HL-60 (cell line): ENCODE results near the gene ROGDI.

Source experiments
- DNase-seq, 2 experiments: peaks; one replicate each; pipeline ENCODE4 v3.0.0-alpha.2; 2010 to 2020; ENCODE audit warnings: low read depth in 1 of 2, low spot score in 1 of 2
- H3K27ac ChIP-seq: fragments of 250-450 bp; sonication (Bioruptor Pico); replicated peaks from 2 replicates; pipeline ENCODE4 v1.5.1; 2020; ENCODE audit warnings: mild to moderate bottlenecking, moderate library complexity
- H3K27me3 ChIP-seq: fragments of 250-450 bp; sonication (Bioruptor Pico); 2 replicates; pipeline ENCODE4 v1.5.1; 2021; ENCODE audit warnings: mild to moderate bottlenecking, moderate library complexity; ENCODE audit not compliant: insufficient read depth, poor library complexity, severe bottlenecking
- H3K4me3 ChIP-seq: replicated peaks from 2 replicates; pipeline ENCODE4 v1.5.1; 2011; ENCODE audit warnings: mild to moderate bottlenecking, control low read depth, low read length; ENCODE audit not compliant: insufficient read depth
- CTCF ChIP-seq: IDR thresholded peaks from one replicate; pipeline ENCODE4 v1.5.1; 2011; ENCODE audit warnings: low read length, control low read depth, inconsistent platforms; ENCODE audit not compliant: insufficient read depth
- GABPA ChIP-seq: IDR thresholded peaks from 2 replicates; pipeline ENCODE4 v1.6.1; 2012; ENCODE audit warnings: low read depth
- POLR2AphosphoS5 ChIP-seq: IDR thresholded peaks from 2 replicates; pipeline ENCODE4 v1.6.1; 2012; ENCODE audit warnings: low read depth
- REST ChIP-seq: IDR thresholded peaks from 2 replicates; pipeline ENCODE4 v1.6.1; 2012; ENCODE audit warnings: low read depth; ENCODE audit not compliant: insufficient replicate concordance
- SPI1 ChIP-seq: IDR thresholded peaks from 2 replicates; pipeline ENCODE4 v1.6.1; 2012; ENCODE audit warnings: low read depth, mild to moderate bottlenecking, borderline replicate concordance

ROGDI gene

GRCh38 chr16:4846901-4847773, 44.7 kb upstream of the ROGDI start, which contains the start of the genes GLYR1 and UBN1:
GLYR1 (minus strand) TSS chr16:4847288; CDS start chr16:4847265, 23 bp downstream.
UBN1 (plus strand) TSS chr16:4847481; CDS start chr16:4852918, 5,437 bp downstream.
- Histone ChIP-seq H3K4me3 (peak within 1 kb of the TSS; percentile 66), H3K27ac (peak within 1 kb of the TSS; percentile 97), H3K27me3 (no peaks in the 10 kb centered on the region)
- peak; percentile 95 to 99 for DNase-seq
- TF ChIP-seq POLR2AphosphoS5 (peak; percentile 90), CTCF (no peak), REST (peak; percentile 49)

GRCh38 chr16:4846503-4846900, 44.1 kb upstream of the ROGDI start:
- Histone ChIP-seq H3K27me3 (no peaks in the 10 kb centered on the region), H3K27ac (peak overlapping the region; percentile 97), H3K4me3 (peak overlapping the region; percentile 66)
- TF ChIP-seq CTCF (no peak), SPI1 (0 out of 2 replicates have a peak, but pooled peaks have one; percentile 13), GABPA (no peak), REST (no peak)
- peak in 1 of 2 experiments; percentile 66 for DNase-seq

GRCh38 chr16:4840984-4841383, 38.6 kb upstream of the ROGDI start:
- no peak for DNase-seq
- Histone ChIP-seq H3K27ac (no peak overlapping the region), H3K4me3 (no peak overlapping the region), H3K27me3 (no peaks in the 10 kb centered on the region)
- TF ChIP-seq REST (no peak), CTCF (no peak)
